Osteoblast (primary cell): ENCODE data around the gene SART3. TPM values are rescaled to one million over a fixed set of nuclear protein-coding genes. Genes with fewer than 3 reads are reported as not detected.
A peak's percentile ranks its signal among the peaks of the same experiment; 100 is the strongest.

Experiments
- DNase-seq: peaks from one replicate; pipeline ENCODE4 v3.0.0; 2011; ENCODE audit warnings: low spot score, mixed read lengths; ENCODE audit not compliant: insufficient read length; ENCODE audit errors: missing footprints
- H2AFZ ChIP-seq: 2 replicates; pipeline ENCODE4 v1.6.0; 2011; ENCODE audit warnings: mild to moderate bottlenecking, low read length
- H3K27ac ChIP-seq: 2 replicates; pipeline ENCODE4 v1.5.1; 2011; ENCODE audit warnings: mild to moderate bottlenecking, low read depth, low read length, moderate library complexity
- H3K27me3 ChIP-seq: 2 replicates; pipeline ENCODE4 v1.6.0; 2012; ENCODE audit warnings: mild to moderate bottlenecking, control low read depth, inconsistent platforms, low read length, moderate library complexity; ENCODE audit not compliant: insufficient read depth
- H3K36me3 ChIP-seq: 2 replicates; pipeline ENCODE4 v1.5.1; 2011; ENCODE audit warnings: mild to moderate bottlenecking, low read length, control low read depth, moderate library complexity; ENCODE audit not compliant: insufficient read depth
- H3K4me1 ChIP-seq: 2 replicates; pipeline ENCODE4 v1.5.1; 2011; ENCODE audit warnings: mild to moderate bottlenecking, low read length, control low read depth, moderate library complexity; ENCODE audit not compliant: insufficient read depth
- H3K4me2 ChIP-seq: 2 replicates; pipeline ENCODE4 v1.6.0; 2011; ENCODE audit warnings: mild to moderate bottlenecking, low read length; ENCODE audit not compliant: insufficient read depth
- H3K4me3 ChIP-seq: fragments of 200-600 bp; sonication (generic); 3 replicates; pipeline ENCODE4 v1.5.1; 2012; ENCODE audit warnings: mild to moderate bottlenecking, low read length, inconsistent platforms; ENCODE audit not compliant: insufficient read depth
- H3K79me2 ChIP-seq: 2 replicates; pipeline ENCODE4 v1.6.0; 2012; ENCODE audit warnings: mild to moderate bottlenecking, low read length, control low read depth, inconsistent platforms; ENCODE audit not compliant: insufficient read depth
- H3K9me3 ChIP-seq: 2 replicates; pipeline ENCODE4 v1.5.1; 2011; ENCODE audit warnings: low read depth, low read length, control low read depth
- H4K20me1 ChIP-seq: 2 replicates; pipeline ENCODE4 v1.6.0; 2012; ENCODE audit warnings: mild to moderate bottlenecking, low read length, control low read depth; ENCODE audit not compliant: insufficient read depth
- CTCF ChIP-seq: IDR thresholded peaks from 2 replicates; pipeline ENCODE4 v1.5.1; 2011; ENCODE audit warnings: mild to moderate bottlenecking, low read depth, low read length, moderate library complexity; ENCODE audit errors: extremely low read depth
- total RNA-seq: library from RNA; depleted of rRNA; stranded (reverse); fragments of >200 nt; gene quantifications from 2 replicates; pipeline ENCODE4 v1.2.3, GENCODE V29; 2012

SART3 gene
- total RNA-seq, 1 donor = 57.9 TPM

GRCh38 chr12:108608616-108609015 lies 47.6 kb upstream of the SART3 start:
- no peaks in the 10 kb centered on the region for H3K9me3 ChIP-seq
- no peaks in the 10 kb centered on the region for H3K36me3 ChIP-seq
- no peak overlapping the region for H3K27ac ChIP-seq
- no peak overlapping the region for H3K4me2 ChIP-seq
- no peak overlapping the region for H2AFZ ChIP-seq
- DNase-seq = no peak
- no peaks in the 10 kb centered on the region for H3K79me2 ChIP-seq
- no peaks in the 10 kb centered on the region for H3K27me3 ChIP-seq
- H3K4me1 ChIP-seq = peaks cover 25% of the 10 kb centered on the region
- H3K4me3 ChIP-seq = no peak overlapping the region
- TF ChIP-seq CTCF = no peak
- H4K20me1 ChIP-seq = no peaks in the 10 kb centered on the region

- no peaks in the 10 kb centered on the region for H3K36me3 ChIP-seq
- no peak overlapping the region for H3K4me2 ChIP-seq
- H3K4me1 ChIP-seq = peaks cover 25% of the 10 kb centered on the region
- H3K79me2 ChIP-seq = no peaks in the 10 kb centered on the region
- no peak overlapping the region for H2AFZ ChIP-seq
- no peaks in the 10 kb centered on the region for H3K27me3 ChIP-seq
- no peaks in the 10 kb centered on the region for H4K20me1 ChIP-seq
- TF ChIP-seq CTCF = no peak
- DNase-seq = peak; percentile 38
- no peak overlapping the region for H3K27ac ChIP-seq
- no peak overlapping the region for H3K4me3 ChIP-seq
- H3K9me3 ChIP-seq = no peaks in the 10 kb centered on the region
These were observed 47.1 kb upstream of the SART3 start for GRCh38 chr12:108607981-108608600.

GRCh38 chr12:108606492-108606891 lies 45.5 kb upstream of the SART3 start:
- H3K79me2 ChIP-seq = no peaks in the 10 kb centered on the region
- peak overlapping the region; percentile 49 for H2AFZ ChIP-seq
- DNase-seq = peak; percentile 39

More at GRCh38 chr12:108606492-108606891, 45.5 kb upstream of the SART3 start:
- H3K9me3 ChIP-seq = no peaks in the 10 kb centered on the region
- no peak overlapping the region for H3K27ac ChIP-seq
- no peaks in the 10 kb centered on the region for H3K27me3 ChIP-seq
- no peak overlapping the region for H3K4me2 ChIP-seq
- H3K4me3 ChIP-seq = no peak overlapping the region
- TF ChIP-seq CTCF = no peak
- no peaks in the 10 kb centered on the region for H3K36me3 ChIP-seq
- H3K4me1 ChIP-seq = peaks cover 15% of the 10 kb centered on the region
- no peaks in the 10 kb centered on the region for H4K20me1 ChIP-seq
